Stimulated activated CD4-positive, alpha-beta T cell treated with anti-CD3 and anti-CD28 coated beads, Interleukin-1b, Interleukin-23, amount 100 ng/mL, for 1 hour (primary cell): ENCODE measurements around the gene CYFIP1.

Source experiments
- DNase-seq, 2 donors: peaks; one replicate each; pipeline ENCODE4 v3.0.0-alpha.2; 2020; ENCODE audit warnings: low read depth in 2 of 2

Gene CYFIP1

DNA sequence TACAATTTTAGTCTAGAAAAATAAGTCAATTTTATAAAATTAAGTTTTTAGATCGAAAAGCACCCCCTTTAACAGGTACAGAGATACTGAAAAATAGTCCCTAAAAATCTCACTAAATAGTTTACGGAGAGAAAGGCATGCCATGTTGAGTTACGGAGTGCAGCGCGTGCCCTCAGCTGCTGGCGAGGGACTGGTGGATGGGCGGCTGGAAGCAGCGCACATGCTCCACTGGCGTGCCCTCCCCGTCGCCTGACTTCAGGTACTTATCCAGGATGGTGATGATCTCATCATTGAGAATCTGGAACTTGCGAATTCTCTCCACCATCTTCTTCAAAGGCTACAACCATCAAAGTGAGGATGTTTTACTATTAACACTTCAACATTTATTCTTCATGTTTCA lies 110.3 kb downstream of the CYFIP1 start:
- DNase-seq: no peak

DNA sequence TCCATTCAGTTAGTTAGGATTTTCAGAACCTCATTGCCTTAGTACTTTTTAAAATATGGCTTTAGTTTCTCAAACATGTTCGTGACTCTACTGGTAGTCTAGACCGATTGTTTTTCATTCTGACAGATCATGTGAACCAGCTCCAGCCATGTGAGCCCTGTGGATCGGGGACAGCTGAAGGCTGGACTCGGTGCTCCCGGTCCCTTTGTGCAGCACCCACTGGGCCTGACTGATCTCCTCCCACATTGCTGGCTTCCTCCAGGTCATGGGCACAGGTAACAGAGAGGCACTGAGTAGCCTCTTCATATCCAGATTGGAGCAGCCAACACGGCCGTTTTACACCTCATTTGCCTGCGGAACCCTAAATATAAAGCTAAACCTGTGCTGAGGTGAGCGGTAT lies 111.2 kb downstream of the CYFIP1 start:
- DNase-seq: no peak

DNA sequence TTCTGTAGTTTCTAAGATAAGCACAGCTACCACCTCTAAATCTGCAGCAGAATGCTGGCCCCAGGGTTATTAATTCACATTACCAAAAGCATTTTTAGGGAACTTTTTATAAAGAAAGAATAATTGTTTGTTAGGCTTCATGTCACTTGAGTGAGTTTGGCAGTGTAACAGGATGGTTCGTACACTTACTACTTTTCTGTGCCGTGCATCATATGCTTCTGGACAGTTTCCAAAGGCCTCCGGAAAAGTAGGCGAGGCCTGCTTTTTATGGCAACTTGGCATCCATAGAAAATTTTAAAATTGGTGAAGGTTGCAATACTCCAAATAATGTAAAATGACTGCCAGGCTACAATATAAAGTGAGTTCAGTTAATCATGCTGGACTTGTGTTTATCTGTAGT lies 111.7 kb downstream of the CYFIP1 start:
- DNase-seq: no peak

DNA sequence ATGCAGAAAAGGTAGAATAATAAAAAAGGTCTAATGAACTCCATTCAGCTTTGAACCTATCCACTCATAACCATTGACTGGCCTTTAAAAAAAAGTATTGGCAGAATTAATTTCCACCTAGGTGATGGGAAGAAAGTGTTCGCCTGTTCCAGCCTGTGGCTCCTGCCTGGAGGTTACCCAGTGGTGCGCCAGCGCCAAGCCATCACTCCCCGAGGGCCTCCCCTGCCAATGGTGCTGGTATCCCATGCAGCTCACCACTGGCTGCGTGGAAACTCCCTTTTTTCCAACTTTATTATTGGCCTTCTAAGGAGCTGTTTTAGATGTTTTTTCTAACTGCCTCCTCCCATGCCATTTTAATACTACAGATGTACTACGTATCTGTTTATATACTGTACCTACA lies 112.3 kb downstream of the CYFIP1 start:
- no peak for DNase-seq

DNA sequence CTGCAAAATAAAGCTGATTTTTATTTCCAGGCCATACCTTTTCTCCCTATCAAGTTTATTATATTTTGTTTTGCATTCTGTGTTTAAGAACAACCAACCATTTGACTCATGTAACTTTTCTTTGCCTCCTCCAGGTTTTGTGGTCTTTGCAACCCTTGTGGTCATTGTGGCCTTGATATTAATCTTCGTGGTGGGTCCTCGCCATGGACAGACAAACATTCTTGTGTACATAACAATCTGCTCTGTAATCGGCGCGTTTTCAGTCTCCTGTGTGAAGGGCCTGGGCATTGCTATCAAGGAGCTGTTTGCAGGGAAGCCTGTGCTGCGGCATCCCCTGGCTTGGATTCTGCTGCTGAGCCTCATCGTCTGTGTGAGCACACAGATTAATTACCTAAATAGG lies 114.1 kb downstream of the CYFIP1 start:
- DNase-seq: no peak

DNA sequence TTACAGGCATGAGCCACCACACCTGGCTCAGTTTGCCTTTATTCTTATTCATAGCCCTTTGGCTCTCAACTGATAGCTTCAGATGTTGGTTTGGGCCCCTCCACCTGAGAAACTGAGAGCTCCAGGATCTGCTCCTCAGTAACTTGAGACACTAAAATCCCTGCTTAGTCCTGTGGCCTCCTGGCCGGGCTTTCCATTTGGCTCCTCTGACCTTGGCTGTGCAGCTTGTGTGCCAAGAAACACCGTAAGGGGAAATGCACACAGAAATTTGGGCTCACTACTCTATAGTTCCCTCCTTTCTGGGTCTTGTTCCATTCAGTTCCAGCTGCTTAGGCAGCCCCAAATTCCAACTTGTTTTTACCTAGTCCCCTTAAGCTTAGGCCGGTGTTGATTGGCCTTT lies 116.8 kb downstream of the CYFIP1 start:
- DNase-seq: no peak

DNA sequence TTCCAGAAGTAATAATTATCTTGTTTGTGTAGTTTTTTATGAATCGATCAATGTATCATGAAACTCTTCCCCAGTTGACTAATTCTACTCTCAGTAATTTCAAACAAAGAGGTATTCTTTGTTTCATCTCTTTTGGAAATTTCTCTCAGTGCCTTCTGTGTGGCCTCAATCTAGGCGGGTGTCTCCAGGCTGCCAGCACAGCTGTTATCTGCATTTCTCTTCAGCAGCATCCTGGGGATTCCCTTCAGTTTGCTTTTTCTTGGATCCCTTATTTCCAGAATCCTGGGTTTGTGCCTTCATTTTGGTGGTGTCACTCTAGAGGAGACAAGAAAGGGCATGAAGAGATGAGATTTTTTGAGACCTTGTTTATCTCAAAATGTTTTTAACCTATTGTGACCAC lies 119.0 kb downstream of the CYFIP1 start:
- no peak for DNase-seq

DNA sequence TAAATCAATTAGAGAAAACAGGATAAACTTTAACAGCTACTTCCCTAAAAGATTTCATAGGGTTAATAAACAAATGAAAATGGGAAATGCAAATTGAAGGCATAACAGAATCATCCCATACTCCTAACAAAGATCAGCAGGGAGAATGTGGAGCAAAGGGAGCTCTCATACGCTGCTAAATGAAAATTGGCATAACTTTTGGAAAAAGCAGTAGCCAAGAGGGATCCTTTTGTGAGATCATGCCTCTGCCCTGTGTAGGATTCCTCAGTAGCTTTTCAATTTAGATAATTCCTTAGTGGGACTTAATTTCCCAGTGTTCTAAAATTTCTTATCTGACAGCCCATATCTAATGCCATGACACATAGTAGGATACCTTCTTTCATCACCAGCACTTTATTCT lies 123.5 kb downstream of the CYFIP1 start:
- no peak for DNase-seq

DNA sequence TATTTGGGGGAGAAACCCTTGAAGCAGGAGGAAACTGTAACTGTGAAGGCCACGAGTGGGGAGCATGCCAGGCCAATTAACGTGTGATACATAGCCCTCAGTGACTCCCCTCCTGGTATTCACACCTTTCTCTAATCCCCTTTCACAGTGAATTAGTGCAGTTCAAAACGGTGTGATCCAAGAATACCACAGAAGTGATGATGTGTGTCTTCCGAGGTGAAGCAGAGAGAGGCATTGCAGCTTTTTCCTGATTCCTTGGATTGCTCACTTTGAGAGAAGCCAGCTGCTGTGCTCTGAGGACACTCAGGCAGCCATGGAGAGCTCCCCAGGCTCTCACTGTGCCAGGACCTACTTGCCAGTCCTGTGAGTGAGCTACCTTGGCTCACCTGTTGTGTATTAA lies 124.4 kb downstream of the CYFIP1 start:
- DNase-seq: no peak

DNA sequence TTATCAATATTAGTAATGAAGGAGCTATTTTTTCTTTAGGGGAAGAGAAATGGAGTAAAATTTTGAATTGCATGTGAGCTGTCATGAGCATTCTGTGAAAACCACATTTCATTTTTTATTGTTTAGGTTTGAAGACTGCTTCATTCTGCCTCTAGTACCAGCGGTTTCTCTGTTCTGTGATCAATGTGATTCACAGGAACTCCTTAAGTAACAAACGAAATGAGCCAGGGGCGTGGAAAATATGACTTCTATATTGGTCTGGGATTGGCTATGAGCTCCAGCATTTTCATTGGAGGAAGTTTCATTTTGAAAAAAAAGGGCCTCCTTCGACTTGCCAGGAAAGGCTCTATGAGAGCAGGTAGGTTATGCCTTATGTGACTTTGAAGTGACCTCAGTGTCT lies 128.7 kb downstream of the CYFIP1 start:
- DNase-seq: no peak

DNA sequence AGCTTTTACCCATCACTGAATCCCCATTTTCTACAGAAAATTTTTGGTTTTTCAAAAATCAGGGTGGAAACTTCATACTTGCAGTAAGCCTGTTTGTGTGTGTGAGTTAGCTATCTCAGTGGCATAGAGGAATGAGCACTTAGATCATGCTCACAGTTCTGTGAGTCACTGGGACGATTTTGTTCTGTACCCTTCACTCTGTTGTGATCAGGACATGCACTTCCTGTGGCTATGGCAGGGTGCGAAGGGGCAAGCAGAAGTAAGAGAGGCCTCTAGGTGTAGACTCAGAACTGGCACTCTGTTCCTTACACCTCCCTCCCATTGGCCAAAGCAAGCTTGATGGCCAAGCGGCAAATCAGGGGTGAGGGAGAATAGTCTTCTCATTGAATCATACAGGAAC lies 130.1 kb downstream of the CYFIP1 start:
- DNase-seq: no peak

DNA sequence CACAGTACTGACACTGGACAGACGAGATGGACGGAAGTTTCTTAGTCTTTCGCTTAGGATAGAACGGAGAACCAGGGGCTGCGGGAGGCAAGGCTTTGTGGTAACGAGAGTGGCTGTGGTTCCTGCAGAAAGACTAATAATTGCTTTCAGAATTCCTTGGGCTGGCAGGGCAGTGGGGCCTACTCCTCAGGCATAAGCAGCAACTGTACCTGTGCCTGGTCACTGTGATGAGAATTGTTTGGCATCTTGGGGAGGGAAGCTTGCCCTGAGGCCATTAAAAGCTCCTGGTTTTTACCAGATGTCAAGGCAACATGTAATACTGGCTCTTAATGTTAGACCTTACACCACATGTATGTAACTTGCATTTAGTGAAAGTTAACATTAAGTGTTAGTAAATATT lies 134.1 kb downstream of the CYFIP1 start:
- DNase-seq: no peak

DNA sequence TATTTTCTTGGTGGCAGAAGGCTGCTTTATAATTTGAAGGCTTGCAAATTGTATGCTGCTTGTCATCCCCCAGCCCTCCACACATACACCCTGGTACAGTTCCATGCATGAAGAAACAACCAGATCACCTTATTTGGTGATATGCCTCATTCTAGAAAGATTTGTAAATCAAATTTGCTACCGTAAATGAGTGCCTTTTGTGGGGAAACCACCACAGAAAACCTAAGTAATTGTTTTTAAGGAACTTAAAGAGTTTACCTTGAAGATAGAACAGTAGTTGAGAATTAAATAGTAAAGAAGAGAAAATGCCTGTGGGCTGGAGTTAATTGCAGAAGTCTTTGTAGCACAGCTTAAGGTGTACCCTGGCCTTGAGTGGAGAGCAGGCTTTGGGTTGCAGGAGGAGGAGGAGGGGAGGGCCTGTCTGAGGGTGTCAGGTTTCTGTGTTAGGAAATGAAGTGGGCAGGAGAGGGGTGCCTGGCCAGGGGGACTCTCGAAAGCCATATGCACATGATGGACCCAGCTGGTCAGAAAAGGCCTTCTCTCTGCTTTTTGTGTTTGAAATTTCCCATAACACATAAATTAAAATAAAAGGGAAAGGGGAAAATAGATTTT lies 134.8 kb downstream of the CYFIP1 start:
- DNase-seq: no peak

DNA sequence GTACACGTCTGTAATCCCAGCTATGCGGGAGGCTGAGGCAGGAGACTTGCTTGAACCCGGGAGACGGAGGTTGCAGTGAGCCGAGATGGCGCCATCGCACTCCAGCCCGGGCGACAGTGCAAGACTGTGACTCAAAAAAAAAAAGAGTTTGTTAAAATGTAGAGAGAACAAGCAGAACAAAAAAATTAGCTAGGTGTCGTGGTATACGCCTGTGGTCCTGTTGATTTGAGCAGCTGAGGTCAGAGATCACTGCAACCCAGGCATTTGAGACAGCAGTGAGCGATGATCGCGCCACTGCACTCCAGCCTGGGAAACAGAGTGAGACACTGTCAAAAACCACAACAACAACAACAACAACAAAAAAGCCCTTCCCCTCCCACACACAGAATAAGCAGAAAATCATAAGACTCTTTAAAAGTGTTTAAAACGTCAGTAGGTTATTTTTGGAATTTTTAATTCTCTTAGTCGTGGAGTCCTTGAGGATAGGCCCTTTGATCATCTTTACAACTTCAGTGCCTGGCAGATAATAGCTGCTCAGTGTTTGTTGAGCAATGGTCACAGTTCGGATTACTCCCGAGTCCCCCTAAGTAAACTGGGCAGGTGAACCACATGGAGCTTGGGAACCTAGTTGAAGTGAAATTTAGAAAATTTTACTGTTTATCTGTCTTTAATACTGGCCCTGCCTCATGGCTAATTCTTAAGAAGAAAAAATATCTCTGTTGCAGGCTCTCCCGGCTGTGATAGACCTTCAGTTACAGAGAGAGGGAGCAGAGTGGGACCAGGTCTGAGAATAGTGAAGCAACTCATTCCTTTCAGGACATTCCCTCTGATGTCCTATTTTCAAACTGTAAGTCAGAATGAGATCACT lies 135.5 kb downstream of the CYFIP1 start:
- DNase-seq: no peak

DNA sequence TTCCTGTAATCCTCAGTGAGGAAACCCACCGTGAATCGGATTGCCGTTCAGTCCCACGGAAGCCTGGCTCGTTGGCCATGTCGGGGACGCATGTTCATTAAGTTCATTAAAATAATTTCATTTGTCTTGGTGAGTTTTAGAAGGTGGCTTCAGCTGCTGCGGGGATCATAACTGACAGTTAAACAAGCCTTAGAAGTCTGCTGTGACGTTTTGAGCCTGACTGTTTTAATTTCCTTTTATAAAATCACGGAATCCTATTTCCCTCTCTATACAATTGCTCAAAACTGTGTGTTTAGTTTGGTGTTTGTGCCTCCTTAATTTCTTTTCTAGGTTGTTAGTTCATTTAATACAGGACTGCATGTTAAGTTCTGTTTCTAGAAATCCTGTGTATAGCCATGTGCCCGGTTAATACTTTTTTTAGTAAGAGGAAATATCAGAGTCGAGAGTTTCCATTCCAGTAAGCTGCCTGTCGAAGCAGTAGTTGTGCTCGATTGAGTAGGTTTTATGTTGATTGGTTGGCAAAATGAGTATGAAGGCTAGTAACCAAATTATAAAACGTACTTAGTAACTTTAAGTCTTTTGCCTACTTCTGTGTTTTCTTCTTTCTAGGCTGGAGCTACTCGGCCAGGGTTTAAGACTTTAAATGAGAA lies 141.0 kb downstream of the CYFIP1 start:
- DNase-seq: no peak

DNA sequence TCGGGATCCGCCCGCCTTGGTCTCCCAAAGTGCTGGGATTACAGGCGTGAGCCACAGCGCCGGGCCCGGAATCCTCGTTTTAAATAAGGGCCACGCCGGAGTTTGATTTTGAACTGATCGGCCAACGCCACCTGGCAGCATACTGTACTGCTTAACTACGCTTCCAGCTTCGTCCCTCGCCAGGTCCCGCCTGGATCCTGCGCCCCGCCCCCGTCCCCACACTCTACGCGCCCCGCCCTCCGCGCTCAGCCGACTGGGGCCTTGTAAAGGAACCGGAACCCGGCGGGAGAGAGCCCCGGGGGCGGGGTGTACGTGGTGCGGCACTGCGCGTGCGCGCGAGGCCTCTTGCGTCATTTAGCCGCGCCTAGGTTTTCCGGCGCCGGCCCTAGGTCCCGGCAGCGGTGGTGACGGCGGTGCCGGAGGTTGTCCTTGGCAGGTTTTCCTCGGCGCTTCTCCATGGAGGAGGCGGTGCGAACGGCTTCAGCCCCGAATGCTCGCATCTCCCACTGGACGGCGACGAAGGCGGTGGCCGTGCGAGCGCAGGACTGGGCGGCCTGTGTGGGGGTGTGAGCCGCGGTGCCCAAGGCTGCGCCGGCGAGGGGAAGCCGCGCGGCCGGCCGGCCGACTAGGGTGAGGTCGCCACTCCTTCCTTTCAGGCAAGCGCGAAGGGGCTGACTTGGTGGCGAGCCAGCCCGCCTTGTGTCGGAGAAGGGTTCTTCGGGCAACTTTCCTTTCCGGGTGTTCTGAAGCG lies 141.7 kb downstream of the CYFIP1 start, which contains the start of gene NIPA2:
NIPA2 (plus strand) TSS at position 375 of the 751 bp plus-strand sequence. CDS start 13,066 bp downstream, outside the sequence.
- DNase-seq: peak; percentile 98

DNA sequence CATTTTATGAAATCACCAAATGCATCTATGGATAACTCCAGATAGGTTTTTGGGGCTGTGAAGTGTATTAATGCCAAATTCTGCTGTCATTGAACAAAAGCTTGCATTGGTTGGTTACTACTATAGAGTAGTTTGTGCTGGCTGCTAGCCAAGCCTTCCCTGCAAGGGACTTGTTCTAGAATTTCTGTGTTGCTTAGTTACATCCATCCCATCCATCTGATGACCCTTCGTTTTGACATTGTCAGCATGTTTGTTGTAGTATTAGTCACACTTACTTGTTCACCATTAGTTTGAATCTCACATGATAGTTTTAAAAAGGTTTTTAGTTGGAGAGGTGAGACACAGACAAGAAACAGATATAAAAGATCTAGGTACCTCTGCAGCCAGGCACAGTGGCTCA lies 148.7 kb downstream of the CYFIP1 start:
- no peak for DNase-seq

DNA sequence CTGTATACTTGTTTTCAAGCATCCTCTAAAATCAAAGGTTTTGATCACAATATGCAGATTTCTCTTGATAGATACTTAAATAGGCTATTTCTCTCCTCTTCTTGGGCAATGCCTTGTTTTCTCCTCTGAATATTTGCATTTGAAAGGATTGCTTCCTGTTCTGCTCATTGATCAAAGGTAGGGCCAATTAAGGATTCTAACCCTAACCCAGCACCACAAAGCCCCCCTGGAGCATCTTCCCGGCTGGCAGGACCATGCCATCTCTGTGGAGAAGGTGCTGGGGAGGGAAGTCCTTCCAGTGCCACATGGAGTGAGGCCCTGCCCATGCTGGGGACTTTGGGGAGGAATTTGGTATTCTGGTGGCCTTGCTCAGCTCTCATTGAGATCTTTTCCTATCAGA lies 153.0 kb downstream of the CYFIP1 start:
- DNase-seq: no peak

DNA sequence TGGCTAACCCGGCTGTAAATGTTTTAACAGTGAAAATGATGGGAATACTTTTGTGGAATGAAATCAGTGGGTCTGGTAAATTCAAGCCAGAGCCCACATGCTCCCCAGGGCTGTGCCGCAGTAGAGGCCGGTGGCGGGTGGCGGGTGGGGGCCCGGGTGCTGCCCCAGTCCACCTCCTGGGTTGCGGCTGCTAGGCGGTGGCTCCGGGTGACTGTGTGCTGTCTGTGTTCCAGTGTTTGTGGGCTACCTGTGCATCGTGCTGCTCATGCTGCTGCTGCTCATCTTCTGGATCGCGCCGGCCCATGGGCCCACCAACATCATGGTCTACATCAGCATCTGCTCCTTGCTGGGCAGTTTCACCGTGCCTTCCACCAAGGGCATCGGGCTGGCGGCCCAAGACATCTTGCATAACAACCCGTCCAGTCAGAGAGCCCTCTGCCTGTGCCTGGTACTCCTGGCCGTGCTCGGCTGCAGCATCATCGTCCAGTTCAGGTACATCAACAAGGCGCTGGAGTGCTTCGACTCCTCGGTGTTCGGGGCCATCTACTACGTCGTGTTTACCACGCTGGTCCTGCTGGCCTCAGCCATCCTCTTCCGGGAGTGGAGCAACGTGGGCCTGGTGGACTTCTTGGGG lies 156.6 kb downstream of the CYFIP1 start:
- DNase-seq: no peak

DNA sequence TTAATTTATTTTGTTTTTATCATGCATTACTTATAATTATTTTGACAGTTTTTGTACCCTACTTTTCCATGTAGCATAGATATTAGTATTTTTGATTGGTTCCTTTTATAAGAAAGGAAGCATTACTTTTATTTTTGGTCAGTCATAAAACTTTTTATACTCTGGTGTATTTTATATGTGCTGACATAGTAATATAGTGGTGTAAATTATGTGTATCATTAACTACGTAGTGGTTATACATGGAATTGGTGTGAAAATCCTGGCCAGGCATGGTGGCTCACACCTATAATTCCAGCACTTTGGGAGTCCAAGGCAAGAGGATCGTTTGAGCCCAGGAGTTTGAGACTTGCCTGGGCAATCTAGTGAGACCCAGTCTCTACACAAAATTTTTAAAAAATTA lies 160.5 kb downstream of the CYFIP1 start:
- no peak for DNase-seq
